Endothelial cell of umbilical vein (primary cell): ENCODE data around the gene BABAM2.
A peak's percentile ranks its signal among the peaks of the same experiment; 100 is the strongest.

Experiments
- CTCF ChIP-seq, 2 donors: IDR thresholded peaks; 1 replicate in 1 of 2; 2 replicates in 1 of 2; pipeline ENCODE4 v1.5.1; 2011; ENCODE audit warnings: low read length in 2 of 2, mild to moderate bottlenecking in 2 of 2, moderate library complexity in 2 of 2, control low read depth in 1 of 2, inconsistent platforms in 1 of 2, low read depth in 1 of 2; ENCODE audit not compliant: insufficient read depth in 1 of 2; ENCODE audit errors: extremely low read depth in 1 of 2
- FOS ChIP-seq: IDR thresholded peaks from 2 replicates; pipeline ENCODE4 v1.6.1; 2011; ENCODE audit warnings: mild to moderate bottlenecking, low read length, moderate library complexity, borderline replicate concordance; ENCODE audit not compliant: insufficient read depth
- POLR2AphosphoS5 ChIP-seq: IDR thresholded peaks from 2 replicates; pipeline ENCODE4 v1.6.1; 2012; ENCODE audit warnings: low read depth, mild to moderate bottlenecking, control low read depth, low read length, moderate library complexity; ENCODE audit not compliant: insufficient read depth
- TF ChIP-seq, protein P1 (sequence below): IDR thresholded peaks from 2 replicates; pipeline ENCODE4 v1.6.1; 2011; ENCODE audit not compliant: insufficient read depth, insufficient read length

DNA sequence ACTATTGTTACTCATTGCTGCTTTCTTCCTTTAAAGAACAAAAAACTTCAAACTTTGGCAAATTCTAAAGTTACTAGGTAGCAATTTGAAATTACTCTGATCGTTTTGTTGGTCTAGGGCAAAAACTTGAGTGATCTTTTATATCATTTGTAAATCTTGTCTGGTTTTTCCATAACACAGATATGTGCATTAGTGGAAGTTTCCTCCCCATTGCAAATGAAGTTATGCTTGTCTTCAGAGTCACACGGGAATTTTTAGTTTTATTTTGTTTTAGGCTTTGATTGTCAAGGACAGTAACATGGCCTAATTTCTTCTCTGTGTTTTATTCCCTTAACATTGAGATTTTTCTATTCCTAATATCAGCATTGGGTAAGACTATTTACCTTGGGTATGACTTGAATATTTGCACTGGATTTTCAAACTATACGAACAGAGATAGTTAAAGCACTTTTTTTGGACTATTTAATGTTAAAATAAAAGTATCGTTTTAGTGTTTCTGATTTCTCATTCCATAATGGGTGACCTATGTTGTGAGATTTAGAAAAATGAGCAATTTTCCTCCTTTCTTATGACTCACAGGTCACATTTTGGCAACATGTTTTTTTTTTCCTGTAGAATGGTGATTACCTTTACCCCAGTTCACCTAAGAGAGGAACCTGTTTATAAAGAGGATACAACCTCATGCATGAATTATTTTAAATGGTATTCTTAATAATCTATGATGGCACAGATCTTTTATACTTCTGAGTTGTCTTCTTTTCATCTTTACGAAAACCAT, 65.0 kb downstream of the BABAM2 start:
- TF ChIP-seq POLR2AphosphoS5, result no peak
- peak; percentile 67 for TF ChIP-seq FOS
- TF ChIP-seq CTCF (IDR thresholded peaks at IDR 0.05; ENCODE audit: extremely low read depth in 1 of 2, insufficient read depth in 1 of 2, low read depth in 1 of 2, low read length in 2 of 2), result no peak
- TF ChIP-seq, protein P1, sequence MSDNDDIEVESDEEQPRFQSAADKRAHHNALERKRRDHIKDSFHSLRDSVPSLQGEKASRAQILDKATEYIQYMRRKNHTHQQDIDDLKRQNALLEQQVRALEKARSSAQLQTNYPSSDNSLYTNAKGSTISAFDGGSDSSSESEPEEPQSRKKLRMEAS, result no peak
